Raji (cell line): ENCODE results near the gene CAMP.
A peak's percentile ranks its signal among the peaks of the same experiment; 100 is the strongest.

Experiments used
- POLR2A ChIP-seq: IDR thresholded peaks from 2 replicates; pipeline ENCODE4 v1.6.1; 2011; ENCODE audit warnings: low read depth, low read length, control low read depth; ENCODE audit not compliant: insufficient read depth

Gene CAMP

DNA sequence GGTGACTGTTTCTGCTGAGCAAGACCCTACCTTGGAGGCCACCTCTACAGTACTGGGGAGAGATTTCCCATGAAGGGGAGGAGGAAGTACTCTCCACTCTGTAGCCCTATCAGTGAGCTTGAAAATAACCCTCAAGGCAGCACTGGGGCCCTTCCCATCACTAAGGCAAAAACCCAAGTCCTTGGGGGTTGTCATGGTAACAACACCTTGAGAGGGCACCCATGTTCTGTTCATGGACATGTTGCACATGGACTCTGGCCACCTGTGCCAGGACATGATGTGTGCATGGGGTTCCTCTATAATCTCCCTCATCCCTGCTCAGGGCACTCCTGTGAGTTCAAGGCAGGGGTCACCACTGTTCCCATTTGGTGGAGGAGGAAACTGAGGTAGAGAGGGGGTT lies 24.2 kb upstream of the CAMP start:
- TF ChIP-seq POLR2A: no peak

DNA sequence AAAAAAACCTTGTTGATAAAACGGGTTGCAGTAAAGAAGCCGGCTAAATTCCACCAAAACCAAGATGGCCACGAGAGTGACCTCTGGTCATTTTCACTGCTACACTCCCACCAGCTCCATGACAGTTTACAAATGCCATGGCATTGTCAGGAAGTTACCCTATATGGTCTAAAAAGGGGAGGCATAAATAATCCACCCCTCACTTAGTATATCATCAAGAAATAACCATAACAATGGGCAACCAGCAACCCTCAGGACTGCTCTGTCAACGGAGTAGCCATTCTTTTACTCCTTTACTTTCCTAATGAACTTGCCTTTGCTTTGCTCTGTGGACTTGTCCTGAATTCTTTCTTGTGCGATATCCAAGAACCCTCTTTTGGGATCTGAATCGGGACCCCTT lies 20.7 kb upstream of the CAMP start:
- TF ChIP-seq POLR2A: no peak

- TF ChIP-seq POLR2A: no peak
These were observed 15.2 kb upstream of the CAMP start for GRCh38 chr3:48208076-48208475.

DNA sequence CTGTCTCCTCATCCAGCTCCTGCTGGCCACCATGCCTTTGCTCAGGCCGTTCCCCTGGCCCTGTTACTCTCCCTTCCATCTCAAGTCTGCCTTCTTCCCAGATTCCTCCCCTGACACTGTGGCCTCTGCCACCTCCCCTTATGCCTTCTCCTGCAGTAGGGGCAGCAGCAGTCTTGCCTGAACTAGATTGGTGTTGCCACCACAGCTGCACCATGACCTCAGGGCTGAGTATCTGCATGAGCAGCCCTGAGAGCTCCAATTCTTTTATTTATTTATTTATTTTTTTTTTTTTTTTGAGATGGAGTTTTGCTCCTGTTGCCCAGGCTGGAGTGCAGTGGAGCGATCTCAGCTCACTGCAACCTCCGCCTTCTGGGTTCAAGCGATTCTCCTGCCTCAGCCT lies 13.8 kb upstream of the CAMP start:
- TF ChIP-seq POLR2A: no peak

- TF ChIP-seq POLR2A: no peak
These were observed 9.1 kb upstream of the CAMP start for GRCh38 chr3:48214225-48214624.

DNA sequence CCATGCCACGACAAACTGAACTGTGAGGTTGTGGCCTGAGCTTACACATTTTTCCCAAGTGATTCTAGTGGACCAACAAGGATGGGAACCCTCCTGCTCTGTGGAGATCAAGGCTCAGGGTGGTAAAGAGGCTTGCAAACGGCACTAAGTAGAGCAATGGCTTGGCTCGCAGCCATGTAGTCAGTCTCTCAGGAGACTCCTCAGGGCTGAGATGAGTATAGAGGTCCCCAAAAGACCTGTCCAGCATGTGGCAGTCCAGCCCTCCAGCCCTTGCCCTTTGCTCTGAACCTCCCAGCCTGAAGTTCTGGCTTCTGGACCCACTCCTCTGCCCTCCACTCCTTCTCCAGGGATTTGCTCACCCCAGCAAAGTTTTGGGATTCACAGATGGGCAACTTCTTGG lies 8.3 kb upstream of the CAMP start:
- TF ChIP-seq POLR2A: no peak

- no peak for TF ChIP-seq POLR2A
These were observed 7.8 kb upstream of the CAMP start for GRCh38 chr3:48215466-48215865.

GRCh38 chr3:48215876-48216275 lies 7.4 kb upstream of the CAMP start:
- no peak for TF ChIP-seq POLR2A

GRCh38 chr3:48217449-48217848 lies 5.8 kb upstream of the CAMP start:
- no peak for TF ChIP-seq POLR2A

DNA sequence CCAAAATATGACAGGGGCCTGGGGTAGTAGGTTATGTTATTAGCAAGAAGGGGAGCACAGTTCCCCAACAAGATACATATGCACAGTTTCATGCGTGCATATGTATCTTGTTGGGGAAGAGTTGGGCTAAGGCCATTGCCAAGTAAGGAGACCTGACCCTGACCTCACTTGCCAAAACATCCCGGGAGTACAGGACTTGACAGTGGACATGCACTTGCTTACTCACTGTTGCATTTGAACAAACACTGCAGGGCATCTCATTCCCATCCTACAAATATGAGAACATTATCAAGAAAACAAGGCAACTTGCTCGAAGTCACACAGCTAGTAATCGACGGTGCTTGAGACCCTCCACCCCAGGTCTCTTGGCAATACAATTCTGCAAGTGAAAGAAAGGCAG lies 4.8 kb upstream of the CAMP start:
- TF ChIP-seq POLR2A: no peak

- TF ChIP-seq POLR2A: no peak
These were observed 3.8 kb upstream of the CAMP start for GRCh38 chr3:48219543-48219942.

- no peak for TF ChIP-seq POLR2A
These were observed 2.5 kb upstream of the CAMP start for GRCh38 chr3:48220746-48221145.

DNA sequence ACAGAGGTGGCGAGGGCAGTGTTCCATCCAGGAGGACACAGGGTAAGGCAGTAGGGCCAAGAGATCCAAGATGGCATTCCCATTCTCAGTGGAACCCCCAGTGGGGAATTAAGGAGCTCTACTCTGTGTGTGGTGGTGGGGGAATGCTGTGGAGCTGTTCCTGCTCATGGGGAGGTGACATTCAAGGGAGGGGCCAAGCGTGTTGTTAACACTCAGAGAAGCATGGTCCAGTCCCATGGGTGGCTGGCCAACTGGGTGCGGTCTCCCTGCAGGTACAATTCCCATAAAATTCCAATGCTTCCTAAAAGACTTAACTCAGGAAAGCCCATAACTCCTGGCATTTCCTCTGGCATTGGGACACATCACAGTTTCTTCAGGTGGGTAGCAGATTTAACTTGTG lies 2.3 kb downstream of the CAMP start:
- TF ChIP-seq POLR2A: no peak

- no peak for TF ChIP-seq POLR2A
These were observed 3.6 kb downstream of the CAMP start for GRCh38 chr3:48226939-48227338.

- TF ChIP-seq POLR2A: no peak
These were observed 8.9 kb downstream of the CAMP start for GRCh38 chr3:48232232-48232631.

DNA sequence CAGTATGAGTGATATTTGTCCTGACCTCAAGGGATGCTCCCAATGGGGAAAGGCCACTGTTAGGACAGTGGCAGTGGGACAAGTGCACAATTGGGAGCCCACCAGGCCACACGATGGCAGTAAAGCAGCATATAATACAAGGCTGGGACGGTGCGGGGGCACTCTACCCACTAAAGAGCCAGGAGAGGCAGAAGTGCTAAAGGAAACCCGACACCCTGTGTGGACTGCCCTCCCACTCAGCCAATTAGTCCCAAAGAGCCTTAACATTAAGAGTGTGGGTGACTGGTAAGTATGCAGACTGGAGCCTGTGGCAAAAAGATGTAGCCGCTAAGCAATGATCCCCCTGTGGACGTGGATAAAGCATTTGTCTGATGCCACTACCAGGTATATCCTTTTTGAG lies 9.4 kb downstream of the CAMP start:
- TF ChIP-seq POLR2A: peak; percentile 63

GRCh38 chr3:48233542-48233941 lies 10.2 kb downstream of the CAMP start:
- TF ChIP-seq POLR2A: no peak

DNA sequence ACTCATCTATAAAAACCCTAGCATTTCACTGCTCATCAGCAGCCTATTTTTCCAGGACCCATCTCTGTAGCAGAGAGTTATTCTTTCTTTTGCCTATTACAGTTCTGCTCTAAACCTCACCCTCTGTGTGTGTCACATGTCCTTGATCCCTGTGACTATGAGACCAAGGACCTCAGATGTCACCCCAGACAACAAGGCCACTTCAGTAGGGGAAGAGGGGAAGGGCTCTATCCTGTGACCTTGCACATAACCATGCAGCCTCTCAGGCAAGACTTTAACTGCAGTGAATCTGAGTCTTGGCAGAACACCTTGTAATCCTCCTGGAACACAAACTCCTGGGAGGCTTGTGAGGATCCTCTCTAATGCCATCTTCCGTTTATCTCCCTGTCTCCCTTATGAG lies 13.2 kb downstream of the CAMP start:
- TF ChIP-seq POLR2A: no peak

GRCh38 chr3:48238531-48239085 lies 15.3 kb downstream of the CAMP start:
- no peak for TF ChIP-seq POLR2A
